Uterus (tissue), 2 donors: Measurements from ENCODE around the gene CIRBP.

Source experiments
- CTCF ChIP-seq, 4 experiments: fragments of 200-600 bp in 2 of 4; fragments of 450-650 bp in 2 of 4; sonication (generic) in 2 of 4; IDR thresholded peaks; one replicate each; pipeline ENCODE4 v1.5.1; 2016 to 2019; ENCODE audit warnings: antibody characterized with exemption in 4 of 4, mild to moderate bottlenecking in 2 of 4, moderate library complexity in 1 of 4
- POLR2A ChIP-seq, 2 donors: fragments of 450-650 bp; IDR thresholded peaks; one replicate each; pipeline ENCODE4 v1.6.1; 2016; ENCODE audit warnings: antibody characterized with exemption in 2 of 2, mild to moderate bottlenecking in 1 of 2, moderate library complexity in 1 of 2

- TF ChIP-seq POLR2A (IDR thresholded peaks at IDR 0.05), result peak; percentile 84 to 88
- TF ChIP-seq CTCF (IDR thresholded peaks at IDR 0.05), result peak in 1 of 4 experiments; percentile 22
Measured at GRCh38 chr19:1249298-1249989, 19.7 kb upstream of the CIRBP start.
